ENCODE data around the gene ADA. TPM values are rescaled to one million over a fixed set of nuclear protein-coding genes. Genes with fewer than 3 reads are reported as not detected.

ADA gene
- total RNA-seq, 4 donors from 2014 or later = 4.0 to 13.9 (median 7.1) TPM

GRCh38 chr20:44633872-44634600, 17.5 kb downstream of the ADA start:
- no peak for DNase-seq
- no peaks in the 10 kb centered on the region for H3K36me3 ChIP-seq
- WGBS, 2 donors = 86 to 91% methylated on average over 18 of the region's 18 CpGs
- H3K9me3 ChIP-seq = no peaks in the 10 kb centered on the region
- no peak overlapping the region for H3K4me3 ChIP-seq (replicated peaks in 1 of 3)
- no peak overlapping the region for H3K27ac ChIP-seq
- intact Hi-C loops (cut with DNase I) = no loop called here
- no peaks in the 10 kb centered on the region for H3K4me1 ChIP-seq
- no peaks in the 10 kb centered on the region for H3K27me3 ChIP-seq
- TF ChIP-seq CTCF (IDR thresholded peaks at IDR 0.05) = no peak
- TF ChIP-seq POLR2A (IDR thresholded peaks at IDR 0.05) = no peak

GRCh38 chr20:44633187-44633810, 18.2 kb downstream of the ADA start:
- H3K4me1 ChIP-seq = no peaks in the 10 kb centered on the region
- 69 to 89% methylated on average over 3 of the region's 3 CpGs for WGBS, 2 donors
- no peaks in the 10 kb centered on the region for H3K9me3 ChIP-seq
- no peaks in the 10 kb centered on the region for H3K36me3 ChIP-seq
- DNase-seq = no peak
- no peak overlapping the region for H3K27ac ChIP-seq
- TF ChIP-seq POLR2A (IDR thresholded peaks at IDR 0.05) (no peak), CTCF (IDR thresholded peaks at IDR 0.05) (no peak)
- no peak overlapping the region for H3K4me3 ChIP-seq (replicated peaks in 1 of 3)
- intact Hi-C loops (cut with DNase I) = no loop called here
- H3K27me3 ChIP-seq = no peaks in the 10 kb centered on the region

GRCh38 chr20:44632103-44632752, 19.3 kb downstream of the ADA start:
- H3K4me3 ChIP-seq (replicated peaks in 1 of 3) = no peak overlapping the region
- 49 to 64% methylated on average over 6 to 8 of the region's 8 CpGs for WGBS, 2 donors

GRCh38 chr20:44630297-44630696, 21.2 kb downstream of the ADA start:
- Histone ChIP-seq H3K9me3 (no peaks in the 10 kb centered on the region), H3K27me3 (no peaks in the 10 kb centered on the region), H3K4me3 (replicated peaks in 1 of 3) (no peak overlapping the region), H3K27ac (no peak overlapping the region), H3K4me1 (no peaks in the 10 kb centered on the region), H3K36me3 (no peaks in the 10 kb centered on the region)
- no peak for DNase-seq
- 93 to 97% methylated on average over 5 of the region's 5 CpGs for WGBS, 2 donors
- TF ChIP-seq CTCF (IDR thresholded peaks at IDR 0.05) (no peak), POLR2A (IDR thresholded peaks at IDR 0.05) (no peak)
- intact Hi-C loops (cut with DNase I) = no loop called here

More at GRCh38 chr20:44632103-44632752, 19.3 kb downstream of the ADA start:
- no peaks in the 10 kb centered on the region for H3K9me3 ChIP-seq
- H3K27ac ChIP-seq = no peak overlapping the region
- no peaks in the 10 kb centered on the region for H3K36me3 ChIP-seq
- TF ChIP-seq POLR2A (IDR thresholded peaks at IDR 0.05) (no peak), CTCF (IDR thresholded peaks at IDR 0.05) (no peak)
- H3K27me3 ChIP-seq = no peaks in the 10 kb centered on the region
- DNase-seq = no peak
- no peaks in the 10 kb centered on the region for H3K4me1 ChIP-seq
- intact Hi-C loops (cut with DNase I) = no loop called here

GRCh38 chr20:44629542-44629941, 22.0 kb downstream of the ADA start:
- Histone ChIP-seq H3K4me1 (no peaks in the 10 kb centered on the region), H3K27me3 (no peaks in the 10 kb centered on the region), H3K27ac (no peak overlapping the region), H3K4me3 (replicated peaks in 1 of 3) (no peak overlapping the region), H3K9me3 (no peaks in the 10 kb centered on the region), H3K36me3 (no peaks in the 10 kb centered on the region)
- TF ChIP-seq CTCF (IDR thresholded peaks at IDR 0.05) (no peak), POLR2A (IDR thresholded peaks at IDR 0.05) (no peak)
- no peak for DNase-seq
- intact Hi-C loops (cut with DNase I) = no loop called here
- WGBS, 2 donors = 65 to 85% methylated on average over 4 to 8 of the region's 10 CpGs
